ENCODE data around the gene ABRACL. TPM values are rescaled to one million over a fixed set of nuclear protein-coding genes. Genes with fewer than 3 reads are reported as not detected.

ABRACL gene
- polyA plus RNA-seq, 3 donors, result 39.5 to 174 (median 142) TPM

DNA sequence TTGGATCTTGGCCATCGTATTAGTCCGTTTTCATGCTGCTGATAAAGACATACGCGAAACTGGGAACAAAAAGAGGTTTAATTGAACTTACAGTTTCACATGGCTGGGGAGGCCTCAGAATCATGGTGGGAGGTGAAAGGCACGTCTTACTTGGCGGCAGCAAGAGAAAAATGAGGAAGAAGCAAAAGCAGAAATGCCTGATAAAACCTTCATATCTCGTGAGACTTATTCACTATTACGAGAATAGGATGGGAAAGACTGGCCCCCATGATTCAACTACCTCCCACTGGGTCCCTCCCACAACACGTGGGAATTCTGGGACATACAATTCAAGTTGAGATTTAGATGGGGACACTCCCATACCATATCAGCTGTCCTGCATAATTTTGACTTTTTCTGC, 20.4 kb upstream of the ABRACL start:
- intact Hi-C loops (cut with micrococcal nuclease), result no loop called here
- no peaks in the 10 kb centered on the region for H3K36me3 ChIP-seq (replicated peaks in 1 of 2; ENCODE audit: control insufficient read depth in 1 of 2, insufficient read depth in 2 of 2, low read length in 2 of 2)

DNA sequence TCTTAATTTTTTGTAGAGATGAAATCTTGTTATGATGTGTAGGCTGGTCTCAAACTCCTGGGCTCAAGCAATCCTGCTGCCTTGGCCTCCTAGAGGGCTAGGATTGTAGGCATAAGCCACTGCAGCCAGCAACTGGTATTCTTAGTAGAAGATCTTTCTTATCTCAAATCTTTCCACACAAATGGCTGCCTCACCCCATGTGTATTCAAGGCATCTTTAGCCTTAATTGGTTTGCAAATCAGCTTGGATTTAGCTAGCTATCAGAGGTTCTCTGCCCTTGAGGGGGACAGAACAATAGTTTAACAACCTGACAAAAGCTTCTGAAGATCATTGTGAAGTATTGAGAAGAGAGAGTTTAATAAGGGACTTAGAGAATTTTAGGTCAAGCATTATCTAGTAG, 17.9 kb upstream of the ABRACL start:
- Histone ChIP-seq H3K79me2 (ENCODE audit: insufficient read depth, low read length) (no peaks in the 10 kb centered on the region), H3K4me2 (replicated peaks; ENCODE audit: extremely low read depth, low read length, poor library complexity, severe bottlenecking) (no peak overlapping the region), H3K9me3 (replicated peaks in 1 of 2; ENCODE audit: control insufficient read depth in 1 of 2, insufficient read depth in 1 of 2, low read length in 2 of 2) (peaks cover 0 to 7% of the 10 kb centered on the region in 2 donors), H3K4me1 (ENCODE audit: control insufficient read depth in 1 of 2, insufficient read depth in 2 of 2, low read length in 2 of 2) (no peaks in the 10 kb centered on the region), H3K4me3 (replicated peaks in 1 of 3; ENCODE audit: low read depth in 2 of 3, low read length in 3 of 3) (no peak overlapping the region), H3K36me3 (replicated peaks in 1 of 2; ENCODE audit: control insufficient read depth in 1 of 2, insufficient read depth in 2 of 2, low read length in 2 of 2) (no peaks in the 10 kb centered on the region), H3K27me3 (ENCODE audit: control insufficient read depth in 2 of 2, insufficient read depth in 2 of 2, low read length in 2 of 2) (no peaks in the 10 kb centered on the region), H4K20me1 (ENCODE audit: insufficient read depth, low read length) (no peaks in the 10 kb centered on the region), H3K9ac (ENCODE audit: insufficient read depth, low read length, poor library complexity, severe bottlenecking) (no peak overlapping the region), H3K27ac (ENCODE audit: low read depth in 1 of 2, low read length in 2 of 2) (no peak overlapping the region), H2AFZ (ENCODE audit: insufficient read depth, low read depth, low read length, poor library complexity, severe bottlenecking) (no peak overlapping the region)
- Mint-ChIP-seq H3K36me3 (no peaks in the 10 kb centered on the region), H3K4me3 (no peak overlapping the region), H3K9me3 (peaks cover 6 to 15% (median 10%) of the 10 kb centered on the region in 7 donors), H3K27ac (no peak overlapping the region), H3K4me1 (peaks cover 2% of the 10 kb centered on the region), H3K27me3 (ENCODE audit: low read depth in 3 of 3) (no peaks in the 10 kb centered on the region)
- intact Hi-C loops (cut with micrococcal nuclease), result no loop called here
- DNase-seq, result no peak
- TF ChIP-seq, protein P1, sequence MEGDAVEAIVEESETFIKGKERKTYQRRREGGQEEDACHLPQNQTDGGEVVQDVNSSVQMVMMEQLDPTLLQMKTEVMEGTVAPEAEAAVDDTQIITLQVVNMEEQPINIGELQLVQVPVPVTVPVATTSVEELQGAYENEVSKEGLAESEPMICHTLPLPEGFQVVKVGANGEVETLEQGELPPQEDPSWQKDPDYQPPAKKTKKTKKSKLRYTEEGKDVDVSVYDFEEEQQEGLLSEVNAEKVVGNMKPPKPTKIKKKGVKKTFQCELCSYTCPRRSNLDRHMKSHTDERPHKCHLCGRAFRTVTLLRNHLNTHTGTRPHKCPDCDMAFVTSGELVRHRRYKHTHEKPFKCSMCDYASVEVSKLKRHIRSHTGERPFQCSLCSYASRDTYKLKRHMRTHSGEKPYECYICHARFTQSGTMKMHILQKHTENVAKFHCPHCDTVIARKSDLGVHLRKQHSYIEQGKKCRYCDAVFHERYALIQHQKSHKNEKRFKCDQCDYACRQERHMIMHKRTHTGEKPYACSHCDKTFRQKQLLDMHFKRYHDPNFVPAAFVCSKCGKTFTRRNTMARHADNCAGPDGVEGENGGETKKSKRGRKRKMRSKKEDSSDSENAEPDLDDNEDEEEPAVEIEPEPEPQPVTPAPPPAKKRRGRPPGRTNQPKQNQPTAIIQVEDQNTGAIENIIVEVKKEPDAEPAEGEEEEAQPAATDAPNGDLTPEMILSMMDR (IDR thresholded peaks at IDR 0.05), result no peak

More for the DNA sequence above, 20.4 kb upstream of the ABRACL start:
- Histone ChIP-seq H3K4me2 (replicated peaks; ENCODE audit: extremely low read depth, low read length, poor library complexity, severe bottlenecking) (no peak overlapping the region), H2AFZ (ENCODE audit: insufficient read depth, low read depth, low read length, poor library complexity, severe bottlenecking) (no peak overlapping the region), H4K20me1 (ENCODE audit: insufficient read depth, low read length) (no peaks in the 10 kb centered on the region), H3K4me3 (replicated peaks in 1 of 3; ENCODE audit: low read depth in 2 of 3, low read length in 3 of 3) (no peak overlapping the region), H3K27me3 (ENCODE audit: control insufficient read depth in 2 of 2, insufficient read depth in 2 of 2, low read length in 2 of 2) (no peaks in the 10 kb centered on the region), H3K9ac (ENCODE audit: insufficient read depth, low read length, poor library complexity, severe bottlenecking) (no peak overlapping the region), H3K4me1 (ENCODE audit: control insufficient read depth in 1 of 2, insufficient read depth in 2 of 2, low read length in 2 of 2) (no peaks in the 10 kb centered on the region), H3K27ac (ENCODE audit: low read depth in 1 of 2, low read length in 2 of 2) (no peak overlapping the region), H3K79me2 (ENCODE audit: insufficient read depth, low read length) (no peaks in the 10 kb centered on the region), H3K9me3 (replicated peaks in 1 of 2; ENCODE audit: control insufficient read depth in 1 of 2, insufficient read depth in 1 of 2, low read length in 2 of 2) (peaks cover 0 to 7% of the 10 kb centered on the region in 2 donors)
- WGBS (ENCODE audit: insufficient coverage), result 81% methylated on average over 3 of the region's 9 CpGs
- H3K4me1 Mint-ChIP-seq, result peaks cover 14% of the 10 kb centered on the region
- H3K36me3 Mint-ChIP-seq, result no peaks in the 10 kb centered on the region
- no peaks in the 10 kb centered on the region for H3K27me3 Mint-ChIP-seq (ENCODE audit: low read depth in 3 of 3)
- no peak overlapping the region for H3K27ac Mint-ChIP-seq
- DNase-seq, result no peak
- H3K9me3 Mint-ChIP-seq, result peaks cover 6 to 15% (median 10%) of the 10 kb centered on the region in 7 donors
- H3K4me3 Mint-ChIP-seq, result no peak overlapping the region
- TF ChIP-seq, protein P1 (IDR thresholded peaks at IDR 0.05), result no peak
